Measurements from ENCODE around the gene PIP4K2A. TPM values are rescaled to one million over a fixed set of nuclear protein-coding genes. Genes with fewer than 3 reads are reported as not detected.
A peak's percentile ranks its signal among the peaks of the same experiment; 100 is the strongest.

Gene PIP4K2A
- total RNA-seq, 1 donor from 2014 or later: 105 TPM

GRCh38 chr10:22615819-22616499, 98.4 kb downstream of the PIP4K2A start:
- Mint-ChIP-seq H3K4me3 (ENCODE audit: low read depth) (peak overlapping the region; percentile 23), H3K27me3 (ENCODE audit: low read depth) (no peaks in the 10 kb centered on the region), H3K4me1 (ENCODE audit: low read depth) (peaks cover 83% of the 10 kb centered on the region), H3K36me3 (ENCODE audit: low read depth) (peaks cover 22% of the 10 kb centered on the region), H3K9me3 (no peaks in the 10 kb centered on the region), H3K27ac (peak overlapping the region; percentile 45)
- no peak for DNase-seq (ENCODE audit: low spot score)
- intact Hi-C loops (cut with micrococcal nuclease): loop anchor here (2.0 kb wide), 1 partner anchor 17 kb away; no protein-coding TSS in a partner anchor

- intact Hi-C loops (cut with micrococcal nuclease): no loop called here
- Mint-ChIP-seq H3K4me3 (ENCODE audit: low read depth) (no peak overlapping the region), H3K27me3 (ENCODE audit: low read depth) (no peaks in the 10 kb centered on the region), H3K9me3 (no peaks in the 10 kb centered on the region), H3K36me3 (ENCODE audit: low read depth) (peaks cover 27% of the 10 kb centered on the region), H3K27ac (no peak overlapping the region), H3K4me1 (ENCODE audit: low read depth) (peaks cover 83% of the 10 kb centered on the region)
- no peak for DNase-seq (ENCODE audit: low spot score)
These were observed 99.3 kb downstream of the PIP4K2A start for GRCh38 chr10:22615101-22615500.

DNA sequence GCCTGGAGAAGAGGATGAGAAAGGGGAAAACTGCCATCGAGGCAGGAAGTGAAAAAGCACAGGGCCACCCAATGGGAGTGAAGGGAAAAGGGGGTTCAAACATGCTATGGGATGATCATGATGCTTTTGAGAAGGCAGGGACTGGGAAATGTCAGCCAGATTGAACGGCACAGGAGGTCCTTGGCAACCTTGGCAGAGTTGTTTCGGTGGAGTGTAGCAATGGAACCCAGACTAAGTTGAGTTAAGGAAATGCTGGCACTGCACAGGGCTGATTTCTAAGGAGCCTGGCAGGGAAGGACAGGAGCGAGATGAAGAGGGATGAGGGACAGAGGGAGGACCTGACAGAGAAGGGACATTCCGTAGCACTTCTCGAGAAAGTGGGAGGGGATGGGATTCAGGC, 101.4 kb downstream of the PIP4K2A start:
- Mint-ChIP-seq H3K36me3 (ENCODE audit: low read depth) (peaks cover 44% of the 10 kb centered on the region), H3K4me3 (ENCODE audit: low read depth) (no peak overlapping the region), H3K9me3 (no peaks in the 10 kb centered on the region), H3K27ac (peak overlapping the region; percentile 71), H3K27me3 (ENCODE audit: low read depth) (no peaks in the 10 kb centered on the region), H3K4me1 (ENCODE audit: low read depth) (peaks cover 72% of the 10 kb centered on the region)
- intact Hi-C loops (cut with micrococcal nuclease): loop anchor here (5.0 kb wide), 2 partner anchors 34 to 99 kb away; partner anchors contain the start of gene PIP4K2A
- no peak for DNase-seq (ENCODE audit: low spot score)

DNA sequence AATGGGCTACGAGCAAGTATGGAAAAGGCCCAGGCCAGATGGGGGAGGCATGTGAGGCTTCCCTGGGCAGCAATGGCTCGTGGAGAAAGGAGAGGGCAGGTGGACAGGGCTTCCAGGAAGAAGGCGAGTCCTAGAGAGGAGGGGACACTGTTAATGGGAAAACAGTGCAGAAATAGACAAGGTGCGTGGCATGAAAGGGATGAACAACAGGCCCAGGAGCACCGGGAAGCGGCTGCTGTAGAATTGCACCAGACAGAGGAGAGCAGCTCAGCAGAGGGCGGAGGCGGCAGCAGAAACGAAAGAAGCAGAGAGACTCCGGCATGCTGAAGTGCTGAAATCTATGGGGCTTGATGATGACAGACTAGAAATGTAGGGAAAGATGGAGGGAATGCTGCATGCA, 102.1 kb downstream of the PIP4K2A start:
- intact Hi-C loops (cut with micrococcal nuclease): loop anchor here (5.0 kb wide), 2 partner anchors 35 to 100 kb away; partner anchors contain the start of gene PIP4K2A
- H3K27ac Mint-ChIP-seq: peak overlapping the region; percentile 71
- no peaks in the 10 kb centered on the region for H3K27me3 Mint-ChIP-seq (ENCODE audit: low read depth)
- H3K4me1 Mint-ChIP-seq (ENCODE audit: low read depth): peaks cover 68% of the 10 kb centered on the region
- H3K9me3 Mint-ChIP-seq: no peaks in the 10 kb centered on the region
- H3K36me3 Mint-ChIP-seq (ENCODE audit: low read depth): peaks cover 50% of the 10 kb centered on the region
- no peak for DNase-seq (ENCODE audit: low spot score)
- peak overlapping the region; percentile 43 for H3K4me3 Mint-ChIP-seq (ENCODE audit: low read depth)

DNA sequence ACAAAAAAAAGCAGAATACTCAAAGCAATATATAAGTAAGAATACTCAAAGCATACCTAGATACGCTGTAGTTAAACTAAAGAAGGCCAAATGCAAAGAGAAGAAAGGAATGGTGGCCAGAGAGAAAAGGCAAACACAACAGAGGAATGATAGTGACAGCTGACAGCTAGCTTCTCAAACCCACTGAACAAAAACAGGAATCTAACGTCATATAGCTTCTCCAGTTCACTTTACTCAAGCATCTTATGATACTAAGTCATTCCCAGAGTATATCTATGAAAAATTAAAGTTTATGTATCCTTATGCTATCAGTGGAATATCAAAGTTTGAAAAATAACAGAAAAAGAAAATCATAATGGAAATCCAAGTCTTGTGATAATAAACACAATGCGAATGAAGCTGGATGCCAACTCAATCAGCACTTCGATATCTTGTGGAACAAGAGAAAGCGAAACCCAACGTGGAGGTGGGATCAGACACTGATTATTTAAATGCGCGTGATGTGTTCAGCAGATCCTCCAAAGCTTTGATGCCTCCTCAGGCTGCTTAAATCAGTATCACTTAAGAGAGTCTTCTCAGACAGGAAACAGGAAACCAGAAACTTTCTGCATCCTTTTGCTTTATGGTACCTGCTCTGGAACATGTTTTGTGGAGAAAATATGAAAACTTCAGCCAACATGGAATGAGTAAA, 102.8 kb downstream of the PIP4K2A start:
- Mint-ChIP-seq H3K4me1 (ENCODE audit: low read depth) (peaks cover 70% of the 10 kb centered on the region), H3K36me3 (ENCODE audit: low read depth) (peaks cover 55% of the 10 kb centered on the region), H3K9me3 (no peaks in the 10 kb centered on the region), H3K4me3 (ENCODE audit: low read depth) (peak overlapping the region; percentile 43), H3K27me3 (ENCODE audit: low read depth) (no peaks in the 10 kb centered on the region), H3K27ac (peak overlapping the region; percentile 71)
- intact Hi-C loops (cut with micrococcal nuclease): loop anchor here (1.0 to 5.0 kb wide), 4 partner anchors 19 to 101 kb away; partner anchors contain the start of gene PIP4K2A
- DNase-seq (ENCODE audit: low spot score): peak; percentile 65

- no peaks in the 10 kb centered on the region for H3K9me3 Mint-ChIP-seq
- DNase-seq (ENCODE audit: low spot score): no peak
- H3K4me3 Mint-ChIP-seq (ENCODE audit: low read depth): no peak overlapping the region
- H3K27ac Mint-ChIP-seq: peak overlapping the region; percentile 44
- H3K27me3 Mint-ChIP-seq (ENCODE audit: low read depth): no peaks in the 10 kb centered on the region
- intact Hi-C loops (cut with micrococcal nuclease): loop anchor here (1.0 to 5.0 kb wide), 4 partner anchors 20 to 102 kb away; partner anchors contain the start of gene PIP4K2A
- H3K4me1 Mint-ChIP-seq (ENCODE audit: low read depth): peaks cover 69% of the 10 kb centered on the region
- H3K36me3 Mint-ChIP-seq (ENCODE audit: low read depth): peaks cover 62% of the 10 kb centered on the region
These were observed 103.8 kb downstream of the PIP4K2A start for GRCh38 chr10:22610610-22611009.

- Mint-ChIP-seq H3K36me3 (ENCODE audit: low read depth) (peaks cover 69% of the 10 kb centered on the region), H3K9me3 (no peaks in the 10 kb centered on the region), H3K4me1 (ENCODE audit: low read depth) (peaks cover 69% of the 10 kb centered on the region), H3K27ac (peak overlapping the region; percentile 50), H3K4me3 (ENCODE audit: low read depth) (peak overlapping the region; percentile 50), H3K27me3 (ENCODE audit: low read depth) (no peaks in the 10 kb centered on the region)
- DNase-seq (ENCODE audit: low spot score): no peak
- intact Hi-C loops (cut with micrococcal nuclease): loop anchor here (5.0 kb wide), 2 partner anchors 37 to 102 kb away; partner anchors contain the start of gene PIP4K2A
These were observed 104.5 kb downstream of the PIP4K2A start for GRCh38 chr10:22609719-22610465.

DNA sequence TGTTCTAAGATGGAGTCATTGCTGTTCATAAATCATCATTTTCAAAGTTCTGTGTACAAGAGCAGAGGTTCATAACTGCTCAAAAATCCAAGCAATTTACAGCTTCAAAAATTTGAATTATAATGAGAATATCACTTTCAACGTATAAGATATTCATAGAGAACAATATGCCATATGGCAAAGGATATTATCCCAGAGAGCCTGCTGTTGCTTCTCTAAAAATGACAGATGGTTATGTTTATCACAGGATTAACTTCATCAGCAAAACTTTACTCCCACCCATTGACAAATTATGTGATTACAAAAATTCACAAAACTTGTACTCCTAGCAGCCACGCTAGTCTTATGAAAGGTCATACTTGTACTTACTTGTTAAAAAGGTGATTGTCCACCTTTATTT, 105.1 kb downstream of the PIP4K2A start:
- Mint-ChIP-seq H3K4me1 (ENCODE audit: low read depth) (peaks cover 65% of the 10 kb centered on the region), H3K36me3 (ENCODE audit: low read depth) (peaks cover 75% of the 10 kb centered on the region), H3K9me3 (no peaks in the 10 kb centered on the region), H3K4me3 (ENCODE audit: low read depth) (no peak overlapping the region), H3K27me3 (ENCODE audit: low read depth) (no peaks in the 10 kb centered on the region), H3K27ac (no peak overlapping the region)
- intact Hi-C loops (cut with micrococcal nuclease): no loop called here
- no peak for DNase-seq (ENCODE audit: low spot score)

- Mint-ChIP-seq H3K36me3 (ENCODE audit: low read depth) (peaks cover 74% of the 10 kb centered on the region), H3K4me3 (ENCODE audit: low read depth) (no peak overlapping the region), H3K27me3 (ENCODE audit: low read depth) (no peaks in the 10 kb centered on the region), H3K27ac (peak overlapping the region; percentile 60), H3K9me3 (no peaks in the 10 kb centered on the region), H3K4me1 (ENCODE audit: low read depth) (peaks cover 48% of the 10 kb centered on the region)
- intact Hi-C loops (cut with micrococcal nuclease): no loop called here
- DNase-seq (ENCODE audit: low spot score): no peak
These were observed 107.1 kb downstream of the PIP4K2A start for GRCh38 chr10:22607261-22607660.

- Mint-ChIP-seq H3K4me3 (ENCODE audit: low read depth) (peak overlapping the region; percentile 37), H3K36me3 (ENCODE audit: low read depth) (peaks cover 80% of the 10 kb centered on the region)
- intact Hi-C loops (cut with micrococcal nuclease): no loop called here
These were observed 108.2 kb downstream of the PIP4K2A start for GRCh38 chr10:22606164-22606614.

GRCh38 chr10:22605168-22605567, 109.2 kb downstream of the PIP4K2A start:
- no peak overlapping the region for H3K4me3 Mint-ChIP-seq (ENCODE audit: low read depth)
- intact Hi-C loops (cut with micrococcal nuclease): no loop called here
- DNase-seq (ENCODE audit: low spot score): no peak
- peaks cover 77% of the 10 kb centered on the region for H3K36me3 Mint-ChIP-seq (ENCODE audit: low read depth)
- H3K27ac Mint-ChIP-seq: peak overlapping the region; percentile 28
- no peaks in the 10 kb centered on the region for H3K9me3 Mint-ChIP-seq
- H3K4me1 Mint-ChIP-seq (ENCODE audit: low read depth): peaks cover 45% of the 10 kb centered on the region
- H3K27me3 Mint-ChIP-seq (ENCODE audit: low read depth): no peaks in the 10 kb centered on the region

More at GRCh38 chr10:22606164-22606614, 108.2 kb downstream of the PIP4K2A start:
- DNase-seq (ENCODE audit: low spot score): no peak
- no peaks in the 10 kb centered on the region for H3K9me3 Mint-ChIP-seq
- H3K27me3 Mint-ChIP-seq (ENCODE audit: low read depth): no peaks in the 10 kb centered on the region
- H3K4me1 Mint-ChIP-seq (ENCODE audit: low read depth): peaks cover 47% of the 10 kb centered on the region
- H3K27ac Mint-ChIP-seq: peak overlapping the region; percentile 43

GRCh38 chr10:22604344-22605126, 109.8 kb downstream of the PIP4K2A start:
- Mint-ChIP-seq H3K36me3 (ENCODE audit: low read depth) (peaks cover 74% of the 10 kb centered on the region), H3K27me3 (ENCODE audit: low read depth) (no peaks in the 10 kb centered on the region), H3K27ac (no peak overlapping the region), H3K4me3 (ENCODE audit: low read depth) (no peak overlapping the region), H3K4me1 (ENCODE audit: low read depth) (peaks cover 47% of the 10 kb centered on the region), H3K9me3 (no peaks in the 10 kb centered on the region)
- intact Hi-C loops (cut with micrococcal nuclease): no loop called here
- DNase-seq (ENCODE audit: low spot score): no peak

Measured in activated T-helper 2 cell treated with anti-CD3 and anti-CD28 coated beads, Interferon-gamma antibody, Interleukin-2, Interleukin-4, amounts not matched to agents 10 μg/mL and 5 μg/mL and 100 μg/mL, durations not matched to agents 14 hours and 24 hours and 36 hours (primary cell).